Mesendoderm (in vitro differentiated cells): ENCODE results near the gene TPRG1L.
"Not testable (repeated sequence)": the region's sequence is repeated elsewhere in the genome, so short reads cannot be mapped to it uniquely, and the experiment has no call there.

Experiments used
- DNase-seq: peaks from one replicate; pipeline ENCODE4 v3.0.0; 2013
- H2AK5ac ChIP-seq: 2 replicates; pipeline ENCODE4 v1.6.1; 2013; ENCODE audit warnings: low read length, inconsistent platforms
- H2BK120ac ChIP-seq: 2 replicates; pipeline ENCODE4 v1.6.1; 2013; ENCODE audit warnings: low read depth, mild to moderate bottlenecking, low read length, moderate library complexity, mixed read lengths
- H2BK15ac ChIP-seq: replicated peaks from 2 replicates; pipeline ENCODE4 v1.6.1; 2013; ENCODE audit warnings: low read depth, mild to moderate bottlenecking, moderate library complexity
- H2BK5ac ChIP-seq: 2 replicates; pipeline ENCODE4 v1.6.1; 2013; ENCODE audit warnings: low read length, inconsistent platforms
- H3K18ac ChIP-seq: 2 replicates; pipeline ENCODE4 v1.6.1; 2013; ENCODE audit warnings: mild to moderate bottlenecking, low read length, mixed read lengths
- H3K23ac ChIP-seq: one replicate; pipeline ENCODE4 v1.6.1; 2013; ENCODE audit warnings: low read length
- H3K27ac ChIP-seq: 2 replicates; pipeline ENCODE4 v1.5.1; 2013; ENCODE audit warnings: low read depth, mild to moderate bottlenecking, inconsistent platforms, low read length, moderate library complexity
- H3K27me3 ChIP-seq: 2 replicates; pipeline ENCODE4 v1.6.1; 2013; ENCODE audit warnings: low read length, control low read depth, mild to moderate bottlenecking, inconsistent platforms; ENCODE audit not compliant: insufficient read depth, poor library complexity
- H3K36me3 ChIP-seq: 2 replicates; pipeline ENCODE4 v1.6.1; 2013; ENCODE audit warnings: low read length, inconsistent platforms; ENCODE audit not compliant: control insufficient read depth, insufficient read depth
- H3K4ac ChIP-seq: one replicate; pipeline ENCODE4 v1.6.1; 2013; ENCODE audit warnings: low read depth, mild to moderate bottlenecking, low read length, moderate library complexity
- H3K4me1 ChIP-seq: 2 replicates; pipeline ENCODE4 v1.6.1; 2013; ENCODE audit warnings: low read depth, low read length, inconsistent platforms; ENCODE audit not compliant: control insufficient read depth
- H3K4me2 ChIP-seq: 2 replicates; pipeline ENCODE4 v1.6.1; 2013; ENCODE audit warnings: low read length
- H3K4me3 ChIP-seq: 2 replicates; pipeline ENCODE4 v1.5.1; 2013; ENCODE audit warnings: mild to moderate bottlenecking, low read length
- H3K56ac ChIP-seq: one replicate; pipeline ENCODE4 v1.6.1; 2013; ENCODE audit warnings: low read length
- H3K79me1 ChIP-seq: 2 replicates; pipeline ENCODE4 v1.6.1; 2013; ENCODE audit warnings: low read length, inconsistent platforms
- H3K79me2 ChIP-seq: 2 replicates; pipeline ENCODE4 v1.6.1; 2013; ENCODE audit warnings: mild to moderate bottlenecking, low read length; ENCODE audit not compliant: control insufficient read depth, insufficient read depth
- H3K9ac ChIP-seq: 2 replicates; pipeline ENCODE4 v1.6.1; 2013; ENCODE audit warnings: low read length, inconsistent platforms
- H4K5ac ChIP-seq: one replicate; pipeline ENCODE4 v1.6.1; 2013; ENCODE audit warnings: low read length
- H4K8ac ChIP-seq: one replicate; pipeline ENCODE4 v1.6.1; 2013; ENCODE audit warnings: low read depth, mild to moderate bottlenecking, control low read depth, low read length, moderate library complexity
- WGBS: extraction: QIAGEN DNeasy Blood & Tissue Kit; methylation state at CpG from one replicate; pipeline ENCODE4 v1.1.7; 2013; ENCODE audit warnings: low lambda C conversion rate, missing lambda C conversion rate; ENCODE audit not compliant: insufficient coverage; ENCODE audit errors: extremely low coverage; 5-methylcytosine and 5-hydroxymethylcytosine counted together

The TPRG1L gene

GRCh38 chr1:3584915-3585314 is 39.9 kb upstream of the TPRG1L start:
- no peak overlapping the region for H4K8ac ChIP-seq
- no peak overlapping the region for H3K4me2 ChIP-seq
- H2AK5ac ChIP-seq = no peak overlapping the region
- no peak overlapping the region for H2BK120ac ChIP-seq
- no peak overlapping the region for H3K18ac ChIP-seq
- WGBS = no CpG with 5 or more reads among the region's 7 CpGs
- no peak for DNase-seq
- H4K5ac ChIP-seq = no peak overlapping the region
- H2BK15ac ChIP-seq = no peak overlapping the region
- no peak overlapping the region for H2BK5ac ChIP-seq
- no peak overlapping the region for H3K4me3 ChIP-seq
- H3K56ac ChIP-seq = no peak overlapping the region
- H3K79me2 ChIP-seq = no peaks in the 10 kb centered on the region
- no peaks in the 10 kb centered on the region for H3K79me1 ChIP-seq
- H3K9ac ChIP-seq = no peak overlapping the region
- H3K23ac ChIP-seq = no peak overlapping the region
- no peak overlapping the region for H3K4ac ChIP-seq
- no peaks in the 10 kb centered on the region for H3K36me3 ChIP-seq
- no peaks in the 10 kb centered on the region for H3K4me1 ChIP-seq
- no peaks in the 10 kb centered on the region for H3K27me3 ChIP-seq
- no peak overlapping the region for H3K27ac ChIP-seq

GRCh38 chr1:3585353-3585868 is 39.4 kb upstream of the TPRG1L start:
- WGBS = no CpG with 5 or more reads among the region's 6 CpGs
- H2AK5ac ChIP-seq, H4K5ac ChIP-seq, H3K27ac ChIP-seq, H3K79me1 ChIP-seq, H3K27me3 ChIP-seq, H4K8ac ChIP-seq, H3K4me2 ChIP-seq, H3K56ac ChIP-seq, H3K4me1 ChIP-seq, H2BK15ac ChIP-seq, H2BK120ac ChIP-seq, H3K4me3 ChIP-seq, H3K18ac ChIP-seq, DNase-seq, H3K36me3 ChIP-seq, H3K79me2 ChIP-seq, H3K9ac ChIP-seq, H3K23ac ChIP-seq, H2BK5ac ChIP-seq, H3K4ac ChIP-seq: not testable (repeated sequence)

- Histone ChIP-seq H3K79me1 (no peaks in the 10 kb centered on the region), H2BK15ac (no peak overlapping the region), H2BK120ac (no peak overlapping the region), H3K18ac (no peak overlapping the region), H2AK5ac (no peak overlapping the region), H2BK5ac (no peak overlapping the region), H3K27me3 (no peaks in the 10 kb centered on the region), H3K27ac (no peak overlapping the region), H3K4me3 (no peak overlapping the region), H3K4me1 (no peaks in the 10 kb centered on the region), H3K23ac (no peak overlapping the region), H3K79me2 (no peaks in the 10 kb centered on the region), H4K8ac (no peak overlapping the region), H3K36me3 (no peaks in the 10 kb centered on the region), H3K4ac (no peak overlapping the region), H3K9ac (no peak overlapping the region), H3K4me2 (no peak overlapping the region), H4K5ac (no peak overlapping the region), H3K56ac (no peak overlapping the region)
- DNase-seq = no peak
- no CpG with 5 or more reads among the region's 19 CpGs for WGBS
Measured at GRCh38 chr1:3585940-3586568, 38.8 kb upstream of the TPRG1L start.

GRCh38 chr1:3586986-3587759 is 37.6 kb upstream of the TPRG1L start:
- no peak overlapping the region for H3K18ac ChIP-seq
- H3K27ac ChIP-seq = no peak overlapping the region
- WGBS = no CpG with 5 or more reads among the region's 24 CpGs

GRCh38 chr1:3588395-3588794 is 36.4 kb upstream of the TPRG1L start:
- Histone ChIP-seq H3K56ac (no peak overlapping the region), H2BK120ac (no peak overlapping the region), H2BK15ac (no peak overlapping the region), H3K18ac (no peak overlapping the region), H3K79me2 (no peaks in the 10 kb centered on the region), H3K4ac (no peak overlapping the region), H3K36me3 (no peaks in the 10 kb centered on the region), H3K4me3 (no peak overlapping the region), H3K4me2 (no peak overlapping the region), H2AK5ac (no peak overlapping the region), H2BK5ac (no peak overlapping the region), H3K9ac (no peak overlapping the region), H4K8ac (no peak overlapping the region), H3K27me3 (no peaks in the 10 kb centered on the region), H4K5ac (no peak overlapping the region), H3K23ac (no peak overlapping the region), H3K27ac (no peak overlapping the region), H3K79me1 (no peaks in the 10 kb centered on the region), H3K4me1 (no peaks in the 10 kb centered on the region)
- WGBS = no CpG with 5 or more reads among the region's 5 CpGs
- DNase-seq = no peak

More at GRCh38 chr1:3586986-3587759, 37.6 kb upstream of the TPRG1L start:
- Histone ChIP-seq H2BK5ac (no peak overlapping the region), H4K8ac (no peak overlapping the region), H2AK5ac (no peak overlapping the region), H3K79me1 (no peaks in the 10 kb centered on the region), H3K36me3 (no peaks in the 10 kb centered on the region), H3K9ac (no peak overlapping the region), H2BK15ac (no peak overlapping the region), H4K5ac (no peak overlapping the region), H3K4me1 (no peaks in the 10 kb centered on the region), H3K4ac (no peak overlapping the region), H3K79me2 (no peaks in the 10 kb centered on the region), H3K56ac (no peak overlapping the region), H3K23ac (no peak overlapping the region), H2BK120ac (no peak overlapping the region), H3K4me3 (no peak overlapping the region), H3K27me3 (no peaks in the 10 kb centered on the region), H3K4me2 (no peak overlapping the region)
- no peak for DNase-seq
